Muscle of leg (tissue), 11 donors: ENCODE data around the gene SLC30A1. TPM values are rescaled to one million over a fixed set of nuclear protein-coding genes. Genes with fewer than 3 reads are reported as not detected.

ENCODE experiments used
- DNase-seq: peaks from one replicate; pipeline ENCODE4 v3.0.0; 2013
- H3K27ac ChIP-seq: one replicate; pipeline ENCODE4 v1.5.1; 2013; ENCODE audit warnings: mild to moderate bottlenecking, low read length, control low read depth
- H3K27me3 ChIP-seq: one replicate; pipeline ENCODE4 v1.6.1; 2013; ENCODE audit warnings: low read length; ENCODE audit not compliant: control insufficient read depth, insufficient read depth
- H3K36me3 ChIP-seq: one replicate; pipeline ENCODE4 v1.6.1; 2013; ENCODE audit warnings: low read length; ENCODE audit not compliant: control insufficient read depth, insufficient read depth
- H3K4me1 ChIP-seq: one replicate; pipeline ENCODE4 v1.6.1; 2013; ENCODE audit warnings: low read length; ENCODE audit not compliant: control insufficient read depth, insufficient read depth
- H3K4me3 ChIP-seq: one replicate; pipeline ENCODE4 v1.5.1; 2013; ENCODE audit warnings: low read length, control low read depth
- H3K9me3 ChIP-seq: replicated peaks from 2 replicates; pipeline ENCODE4 v1.6.1; 2013; ENCODE audit warnings: low read depth, low read length; ENCODE audit not compliant: control insufficient read depth
- WGBS: methylation state at CpG from one replicate; pipeline ENCODE4 v1.1.5; 2013; ENCODE audit warnings: missing lambda C conversion rate; ENCODE audit not compliant: insufficient coverage; 5-methylcytosine and 5-hydroxymethylcytosine counted together
- polyA plus RNA-seq, 8 donors: library from polyadenylated mRNA; unstranded; fragments of 120-200 nt; gene quantifications; one replicate each; pipeline versions ENCODE4 v1.2.1 to v1.2.3, GENCODE V29; 2013; ENCODE audit warnings: inconsistent platforms in 1 of 8, low replicate concordance in 1 of 8; ENCODE audit not compliant: insufficient read length in 8 of 8, insufficient read depth in 1 of 8
- total RNA-seq: library from RNA; stranded (reverse); fragments of 120-200 nt; gene quantifications from one replicate; pipeline ENCODE4 v1.2.4, GENCODE V29; 2013

Gene SLC30A1
- total and polyA plus RNA-seq, 9 donors: 9.4 to 15.3 (median 12.4) TPM

DNA sequence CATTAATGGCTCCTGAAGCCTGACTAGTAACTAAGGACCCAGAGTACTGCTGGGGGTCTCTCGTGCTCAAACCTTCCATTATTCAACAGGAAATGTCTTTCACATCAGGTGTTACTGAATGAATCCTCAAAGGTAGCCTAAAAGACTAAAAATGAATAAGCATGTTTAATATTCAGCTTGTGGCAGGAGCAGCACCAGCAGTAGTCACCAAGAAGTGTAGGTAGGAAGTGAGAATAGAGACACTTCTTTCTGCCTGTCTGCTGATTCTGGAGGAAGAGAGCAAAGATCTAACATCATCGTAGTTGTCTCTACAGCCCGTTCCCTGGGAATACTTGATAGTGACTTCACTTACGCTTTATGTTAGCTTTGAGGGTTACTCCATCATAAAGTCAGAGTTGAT, 7.6 kb upstream of the SLC30A1 start:
- H3K27ac ChIP-seq: no peak overlapping the region
- no peaks in the 10 kb centered on the region for H3K9me3 ChIP-seq
- no peak for DNase-seq
- H3K4me1 ChIP-seq: no peaks in the 10 kb centered on the region
- H3K27me3 ChIP-seq: no peaks in the 10 kb centered on the region
- no peaks in the 10 kb centered on the region for H3K36me3 ChIP-seq
- H3K4me3 ChIP-seq: no peak overlapping the region
- WGBS: 20% methylated on average over 1 of the region's 4 CpGs

DNA sequence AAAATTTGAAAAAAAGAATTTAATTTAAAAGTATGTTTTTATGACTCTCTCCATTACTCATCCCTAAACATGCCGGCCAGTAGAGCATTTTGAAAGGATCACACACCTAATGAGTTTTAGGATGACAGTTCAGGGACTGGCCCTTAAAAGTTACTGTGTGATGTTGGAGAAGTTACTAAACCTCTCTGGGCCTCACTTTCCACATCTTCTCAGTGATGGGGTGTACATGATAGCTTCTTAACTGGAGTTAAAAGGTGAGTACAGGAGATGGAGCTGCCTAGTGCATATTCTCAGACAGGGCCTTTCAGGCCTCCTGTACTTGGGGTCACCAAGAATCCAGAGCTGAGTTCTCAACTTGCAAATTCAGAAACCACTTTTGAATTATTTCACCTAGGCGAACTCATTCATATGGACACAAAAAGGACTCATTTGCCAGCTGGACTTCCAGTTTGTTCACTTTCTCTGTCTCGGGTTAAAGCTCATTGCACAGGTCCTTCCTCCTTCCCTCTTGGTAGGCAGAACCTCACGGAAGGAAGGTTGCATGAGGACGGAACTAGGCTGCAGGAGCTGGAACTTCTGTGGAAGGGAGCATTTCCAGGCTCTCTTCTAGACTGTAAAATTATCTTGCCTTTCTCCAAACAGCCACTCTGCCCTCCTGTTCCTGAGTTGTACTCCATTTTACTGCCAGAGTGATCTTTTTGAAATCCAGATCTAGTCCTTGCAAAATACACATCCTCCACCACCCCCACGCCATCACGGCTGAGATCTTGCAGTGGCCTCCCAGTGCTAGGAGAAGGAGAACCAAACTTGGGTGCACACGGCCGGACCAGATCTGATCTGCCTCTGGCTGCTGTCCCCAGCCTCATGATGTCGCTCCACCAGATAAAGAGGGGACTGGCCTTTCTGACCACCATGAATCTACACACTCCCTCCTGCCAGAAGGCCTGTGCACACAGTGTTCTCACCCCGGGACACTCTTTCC, 4.3 kb upstream of the SLC30A1 start:
- peaks cover 7% of the 10 kb centered on the region for H3K4me1 ChIP-seq
- DNase-seq: no peak
- H3K36me3 ChIP-seq: no peaks in the 10 kb centered on the region
- no peaks in the 10 kb centered on the region for H3K27me3 ChIP-seq
- WGBS: 78% methylated on average over 7 of the region's 11 CpGs
- H3K4me3 ChIP-seq: no peak overlapping the region
- H3K9me3 ChIP-seq: no peaks in the 10 kb centered on the region
- no peak overlapping the region for H3K27ac ChIP-seq

DNA sequence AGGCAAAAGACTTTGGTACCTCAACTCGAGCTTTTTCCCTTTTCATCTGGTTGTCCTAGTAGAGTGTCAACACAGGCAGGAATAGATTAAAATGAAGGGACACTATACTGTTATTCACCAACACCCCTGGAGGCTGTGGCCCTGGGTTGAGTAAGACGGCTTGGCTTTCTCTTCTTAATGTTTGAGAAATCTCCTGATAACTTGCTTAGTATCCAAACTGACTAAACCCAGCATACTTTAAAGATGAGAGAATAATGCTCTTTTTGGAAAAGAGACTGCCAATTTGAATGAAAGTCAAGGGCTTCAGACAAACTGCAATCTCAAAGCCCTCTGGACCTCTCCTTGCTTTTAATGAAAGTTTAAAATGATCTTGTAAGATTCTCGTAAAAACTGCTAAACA, 2.6 kb upstream of the SLC30A1 start:
- WGBS: no CpG with 5 or more reads among the region's 3 CpGs
- no peak overlapping the region for H3K4me3 ChIP-seq
- no peaks in the 10 kb centered on the region for H3K9me3 ChIP-seq
- DNase-seq: peak; percentile 78
- H3K36me3 ChIP-seq: no peaks in the 10 kb centered on the region
- H3K4me1 ChIP-seq: peaks cover 7% of the 10 kb centered on the region
- H3K27ac ChIP-seq: peak overlapping the region; percentile 51
- H3K27me3 ChIP-seq: no peaks in the 10 kb centered on the region

DNA sequence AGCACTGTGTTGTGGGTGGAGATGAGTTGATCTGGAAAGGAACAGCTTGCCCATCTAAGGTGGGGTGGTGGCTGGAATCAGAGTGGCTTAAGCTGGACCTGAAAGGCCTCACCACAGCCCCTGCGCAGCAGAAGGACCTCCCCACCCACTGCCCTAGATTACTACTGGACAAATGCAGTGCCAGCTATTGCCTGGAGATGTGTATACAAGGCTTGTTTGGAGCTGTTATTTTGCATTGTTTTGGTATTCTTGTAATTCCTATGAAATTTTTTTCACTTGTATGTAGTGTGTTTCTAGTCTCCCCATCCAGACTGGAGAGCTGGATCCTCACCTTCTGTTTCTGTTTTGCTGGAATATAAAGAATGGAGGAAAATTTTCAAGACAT, 1.3 kb upstream of the SLC30A1 start:
- peaks cover 7% of the 10 kb centered on the region for H3K4me1 ChIP-seq
- H3K27me3 ChIP-seq: no peaks in the 10 kb centered on the region
- no peak overlapping the region for H3K4me3 ChIP-seq
- H3K36me3 ChIP-seq: peaks cover 4% of the 10 kb centered on the region
- no peaks in the 10 kb centered on the region for H3K9me3 ChIP-seq
- peak; percentile 11 for DNase-seq
- no peak overlapping the region for H3K27ac ChIP-seq
- WGBS: no CpG with 5 or more reads among the region's 1 CpG

DNA sequence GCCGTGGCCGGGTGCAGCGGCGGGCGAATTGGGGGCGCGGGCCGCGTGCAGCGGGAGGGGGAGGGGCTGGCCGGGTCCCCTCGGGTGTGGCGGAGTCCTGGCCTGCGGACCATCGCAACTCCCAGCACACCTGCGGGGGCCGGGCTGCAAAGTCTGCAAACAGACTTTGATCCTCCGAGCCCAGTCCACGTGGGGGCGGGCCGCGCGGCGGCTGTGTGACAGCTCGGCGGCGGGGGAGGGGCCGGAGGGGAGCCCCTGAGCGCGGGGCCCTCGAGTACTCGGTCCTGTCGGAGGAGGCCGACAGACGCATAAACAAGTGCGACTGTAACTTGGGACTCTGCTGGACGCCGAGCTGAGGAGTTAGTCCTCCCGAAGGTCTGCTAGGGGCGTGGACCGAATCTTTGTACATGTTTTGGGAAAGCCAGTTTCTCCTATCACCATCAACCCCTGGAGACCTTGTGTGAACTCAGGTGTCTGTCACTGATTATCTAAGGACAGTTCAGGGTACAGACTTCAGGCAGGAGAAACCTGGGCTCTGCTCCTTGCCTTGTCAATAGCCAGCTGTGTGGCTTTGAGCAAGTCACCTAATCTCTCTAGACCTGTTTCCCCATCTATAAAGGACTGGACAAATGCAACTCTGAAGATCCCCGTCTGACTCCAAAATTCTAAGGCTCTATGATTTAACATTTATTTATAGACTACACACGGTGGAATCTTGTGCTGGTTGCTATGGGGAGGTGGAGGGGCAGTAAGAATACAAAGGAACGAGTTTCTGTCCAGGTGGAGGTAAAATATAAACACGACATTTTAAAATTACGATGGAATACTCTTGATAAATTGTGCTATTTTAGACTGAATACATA, 710 bp upstream of the SLC30A1 start:
- Histone ChIP-seq H3K27me3 (no peaks in the 10 kb centered on the region), H3K36me3 (peaks cover 4% of the 10 kb centered on the region), H3K4me3 (peak overlapping the region; percentile 46), H3K27ac (peak overlapping the region; percentile 76), H3K9me3 (no peaks in the 10 kb centered on the region), H3K4me1 (peaks cover 7% of the 10 kb centered on the region)
- 6% methylated on average over 41 of the region's 46 CpGs for WGBS
- DNase-seq: peak; percentile 27

DNA sequence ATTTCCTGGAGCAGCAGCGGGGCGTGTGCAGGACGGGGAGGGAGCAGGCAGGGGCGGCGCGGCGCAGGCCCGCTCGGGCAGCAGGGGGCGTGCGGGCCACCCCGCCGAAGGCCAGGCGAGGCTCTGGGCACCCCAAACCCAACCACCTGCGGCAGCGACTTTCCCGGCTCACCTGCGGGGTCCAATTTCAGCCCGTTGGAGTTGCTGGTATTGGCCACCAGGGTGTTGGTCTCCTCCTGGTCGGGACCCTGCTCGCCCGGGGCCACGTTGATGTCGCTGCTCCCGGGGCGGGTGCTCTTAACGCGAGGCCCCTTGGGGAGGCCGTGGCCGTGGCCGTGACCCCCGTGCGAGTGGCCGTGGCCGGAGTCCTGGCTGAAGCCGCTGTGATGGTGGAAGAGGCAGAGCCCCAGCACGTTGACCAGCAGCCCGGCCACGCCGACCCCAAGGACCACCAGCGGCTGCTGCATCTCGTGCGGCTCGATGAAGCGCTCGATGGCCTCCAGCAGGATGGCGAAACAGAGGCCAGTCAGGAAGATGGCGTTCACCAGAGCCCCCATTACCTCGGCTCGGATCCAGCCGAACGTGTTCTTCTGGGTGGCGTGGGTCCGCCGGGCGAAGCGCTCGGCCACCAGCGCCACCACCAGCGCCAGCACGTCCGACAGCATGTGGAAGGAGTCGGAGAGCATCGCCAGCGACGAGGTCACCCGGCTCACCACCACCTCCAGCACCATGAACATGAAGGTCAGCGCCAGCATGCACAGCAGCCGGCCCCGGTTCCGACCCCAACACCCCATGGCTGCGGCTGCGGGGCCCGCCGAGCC, 932 bp downstream of the SLC30A1 start:
- Histone ChIP-seq H3K27ac (peak overlapping the region; percentile 74), H3K36me3 (peaks cover 4% of the 10 kb centered on the region), H3K4me3 (peak overlapping the region; percentile 96), H3K27me3 (no peaks in the 10 kb centered on the region), H3K4me1 (peaks cover 7% of the 10 kb centered on the region), H3K9me3 (no peaks in the 10 kb centered on the region)
- DNase-seq: peak; percentile 80
- WGBS: under 1% methylated on average over 68 of the region's 75 CpGs

DNA sequence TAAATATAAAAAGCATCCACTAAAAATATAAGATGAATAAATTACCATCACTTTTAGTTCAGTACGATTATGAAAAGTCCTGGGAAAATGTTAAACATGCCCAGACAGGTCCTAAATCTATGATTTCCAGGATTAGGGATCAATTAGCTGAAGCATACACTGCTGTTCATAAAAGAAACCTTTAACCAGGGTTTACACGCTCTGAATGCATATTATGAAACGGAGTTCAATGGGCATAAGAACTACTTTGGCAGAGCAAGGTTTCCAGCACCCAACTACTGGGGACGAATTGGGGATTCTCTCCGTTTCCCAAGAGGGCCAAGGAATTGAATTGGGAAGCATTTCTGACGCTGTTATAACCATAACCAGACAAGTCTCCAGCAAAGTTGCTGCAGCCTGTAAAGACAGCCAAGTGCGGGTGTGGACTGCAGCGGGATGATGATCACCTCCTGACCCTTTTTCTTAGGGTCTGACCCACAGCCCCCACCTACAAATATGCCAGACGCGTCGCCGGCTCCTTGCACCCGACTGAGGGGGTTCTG, 1.6 kb downstream of the SLC30A1 start:
- Histone ChIP-seq H3K36me3 (peaks cover 6% of the 10 kb centered on the region), H3K27ac (no peak overlapping the region), H3K4me3 (peak overlapping the region; percentile 96), H3K9me3 (no peaks in the 10 kb centered on the region), H3K4me1 (peaks cover 7% of the 10 kb centered on the region), H3K27me3 (no peaks in the 10 kb centered on the region)
- WGBS: 0% methylated on average over 5 of the region's 13 CpGs
- no peak for DNase-seq

DNA sequence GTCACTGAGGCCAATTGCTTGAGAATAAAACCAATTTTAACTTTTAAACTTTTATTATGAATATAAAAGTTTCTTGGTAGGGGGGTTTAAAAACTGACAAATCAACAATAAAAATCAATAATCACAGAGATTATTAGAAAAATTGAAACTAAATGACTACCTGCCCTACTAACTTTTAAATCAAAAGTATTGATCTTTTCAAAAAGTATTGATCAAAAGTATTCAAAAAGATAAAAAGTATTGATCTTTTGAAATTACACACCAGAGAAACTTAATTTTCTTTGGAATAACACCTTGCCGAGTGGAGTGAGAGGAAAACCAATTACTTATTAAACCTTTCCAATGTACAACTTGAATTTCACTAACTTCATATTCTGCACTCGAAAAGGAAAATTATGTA, 2.2 kb downstream of the SLC30A1 start:
- Histone ChIP-seq H3K4me3 (peak overlapping the region; percentile 96), H3K9me3 (no peaks in the 10 kb centered on the region), H3K27ac (no peak overlapping the region), H3K4me1 (peaks cover 7% of the 10 kb centered on the region), H3K27me3 (no peaks in the 10 kb centered on the region), H3K36me3 (peaks cover 6% of the 10 kb centered on the region)
- WGBS: no CpG with 5 or more reads among the region's 2 CpGs
- no peak for DNase-seq

DNA sequence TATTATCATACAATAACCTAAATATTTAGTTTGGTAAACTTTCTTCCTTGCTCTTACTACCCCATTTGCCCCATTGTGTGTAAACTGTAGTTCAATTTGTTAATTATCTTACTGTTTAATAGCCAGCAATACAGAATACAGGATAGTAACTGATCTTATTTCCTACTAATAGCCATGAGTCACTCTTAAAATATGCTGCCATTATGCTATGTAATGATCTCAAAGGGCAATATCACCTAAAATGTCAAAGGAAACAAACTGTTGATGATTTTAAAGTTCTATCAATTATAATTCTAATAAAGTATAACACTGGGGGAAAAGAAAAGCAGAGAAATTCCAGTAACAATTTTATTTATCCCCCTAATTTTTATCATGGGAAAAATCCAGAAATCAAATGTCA, 4.3 kb downstream of the SLC30A1 start:
- Histone ChIP-seq H3K27ac (no peak overlapping the region), H3K36me3 (peaks cover 6% of the 10 kb centered on the region), H3K27me3 (no peaks in the 10 kb centered on the region), H3K9me3 (no peaks in the 10 kb centered on the region), H3K4me1 (peaks cover 1% of the 10 kb centered on the region), H3K4me3 (no peak overlapping the region)
- DNase-seq: no peak
